BJ (cell line): ENCODE measurements around the gene ENTREP3. TPM values are rescaled to one million over a fixed set of nuclear protein-coding genes. Genes with fewer than 3 reads are reported as not detected.
"Not testable (repeated sequence)": the region's sequence is repeated elsewhere in the genome, so short reads cannot be mapped to it uniquely, and the experiment has no call there.

ENCODE experiments used
- CTCF ChIA-PET: fragments of 350-600 bp; formaldehyde crosslinking; extraction: SDS; loops from one replicate; lab custom pipeline; 2021; ENCODE audit warnings: antibody characterized with exemption, inconsistent platforms; lab: Yijun Ruan, JAX
- POLR2A ChIA-PET: fragments of 300-600 bp; sonication (Branson Sonifier 250); formaldehyde crosslinking; extraction: SDS; loops from one replicate; lab custom pipeline; 2021; ENCODE audit warnings: antibody characterized with exemption; lab: Charles Lee
- DNase-seq: peaks from one replicate; pipeline ENCODE4 v3.0.0-alpha.2; 2011; ENCODE audit warnings: low read depth
- H3K27me3 ChIP-seq: 2 replicates; pipeline ENCODE4 v1.6.0; 2011; ENCODE audit warnings: low read length; ENCODE audit not compliant: control insufficient read depth, insufficient read depth
- H3K36me3 ChIP-seq: 2 replicates; pipeline ENCODE4 v1.5.1; 2011; ENCODE audit warnings: low read length; ENCODE audit not compliant: control insufficient read depth, insufficient read depth
- H3K4me3 ChIP-seq: 2 replicates; pipeline ENCODE4 v1.5.1; 2011; ENCODE audit warnings: low read depth, mild to moderate bottlenecking, control low read depth, low read length
- polyA plus RNA-seq: library from polyadenylated mRNA; depleted of rRNA; stranded (reverse); fragments of >200 nt; gene quantifications from 2 replicates; pipeline ENCODE4 v1.2.3, GENCODE V29; 2011
- TF ChIP-seq, protein P1 (sequence below): IDR thresholded peaks from 2 replicates; pipeline ENCODE4 v1.5.1; 2011; ENCODE audit warnings: low read depth, mild to moderate bottlenecking, control low read depth, inconsistent platforms, low read length, moderate library complexity; ENCODE audit not compliant: insufficient read depth

The ENTREP3 gene
- polyA plus RNA-seq, 1 experiment = 15.7 TPM

DNA sequence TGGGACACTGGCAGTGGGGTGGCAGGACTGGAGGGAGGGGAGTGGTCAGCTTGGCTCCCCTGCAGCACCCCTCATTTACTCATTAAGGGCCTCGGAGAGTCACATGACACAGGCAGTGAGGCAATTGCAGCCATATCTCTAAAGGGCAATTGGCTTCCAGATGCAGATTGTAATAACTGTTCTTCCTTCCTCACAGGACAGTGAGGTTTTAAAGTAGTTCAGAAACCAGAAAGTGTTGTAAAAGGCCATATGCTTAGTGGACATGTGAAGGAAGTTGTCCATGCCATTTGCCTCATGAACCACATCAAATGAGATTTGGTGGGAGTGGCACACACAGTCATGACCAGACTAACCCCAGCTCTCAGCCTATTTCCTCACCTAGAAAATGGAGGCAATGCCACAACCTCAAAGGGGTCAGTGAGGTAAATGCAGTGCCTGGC, 35.7 kb downstream of the ENTREP3 start:
- TF ChIP-seq, protein P1, sequence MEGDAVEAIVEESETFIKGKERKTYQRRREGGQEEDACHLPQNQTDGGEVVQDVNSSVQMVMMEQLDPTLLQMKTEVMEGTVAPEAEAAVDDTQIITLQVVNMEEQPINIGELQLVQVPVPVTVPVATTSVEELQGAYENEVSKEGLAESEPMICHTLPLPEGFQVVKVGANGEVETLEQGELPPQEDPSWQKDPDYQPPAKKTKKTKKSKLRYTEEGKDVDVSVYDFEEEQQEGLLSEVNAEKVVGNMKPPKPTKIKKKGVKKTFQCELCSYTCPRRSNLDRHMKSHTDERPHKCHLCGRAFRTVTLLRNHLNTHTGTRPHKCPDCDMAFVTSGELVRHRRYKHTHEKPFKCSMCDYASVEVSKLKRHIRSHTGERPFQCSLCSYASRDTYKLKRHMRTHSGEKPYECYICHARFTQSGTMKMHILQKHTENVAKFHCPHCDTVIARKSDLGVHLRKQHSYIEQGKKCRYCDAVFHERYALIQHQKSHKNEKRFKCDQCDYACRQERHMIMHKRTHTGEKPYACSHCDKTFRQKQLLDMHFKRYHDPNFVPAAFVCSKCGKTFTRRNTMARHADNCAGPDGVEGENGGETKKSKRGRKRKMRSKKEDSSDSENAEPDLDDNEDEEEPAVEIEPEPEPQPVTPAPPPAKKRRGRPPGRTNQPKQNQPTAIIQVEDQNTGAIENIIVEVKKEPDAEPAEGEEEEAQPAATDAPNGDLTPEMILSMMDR = no peak
- CTCF ChIA-PET = interaction anchor here (1.2 to 1.5 kb wide), 2 partner anchors 10 to 46 kb away, joined by 4 to 5 read pairs; partner anchors contain the start of genes KRTCAP2 and TRIM46
- H3K4me3 ChIP-seq = no peak overlapping the region
- DNase-seq = no peak
- POLR2A ChIA-PET = no interaction called here
- peaks cover 2% of the 10 kb centered on the region for H3K36me3 ChIP-seq
- no peaks in the 10 kb centered on the region for H3K27me3 ChIP-seq

DNA sequence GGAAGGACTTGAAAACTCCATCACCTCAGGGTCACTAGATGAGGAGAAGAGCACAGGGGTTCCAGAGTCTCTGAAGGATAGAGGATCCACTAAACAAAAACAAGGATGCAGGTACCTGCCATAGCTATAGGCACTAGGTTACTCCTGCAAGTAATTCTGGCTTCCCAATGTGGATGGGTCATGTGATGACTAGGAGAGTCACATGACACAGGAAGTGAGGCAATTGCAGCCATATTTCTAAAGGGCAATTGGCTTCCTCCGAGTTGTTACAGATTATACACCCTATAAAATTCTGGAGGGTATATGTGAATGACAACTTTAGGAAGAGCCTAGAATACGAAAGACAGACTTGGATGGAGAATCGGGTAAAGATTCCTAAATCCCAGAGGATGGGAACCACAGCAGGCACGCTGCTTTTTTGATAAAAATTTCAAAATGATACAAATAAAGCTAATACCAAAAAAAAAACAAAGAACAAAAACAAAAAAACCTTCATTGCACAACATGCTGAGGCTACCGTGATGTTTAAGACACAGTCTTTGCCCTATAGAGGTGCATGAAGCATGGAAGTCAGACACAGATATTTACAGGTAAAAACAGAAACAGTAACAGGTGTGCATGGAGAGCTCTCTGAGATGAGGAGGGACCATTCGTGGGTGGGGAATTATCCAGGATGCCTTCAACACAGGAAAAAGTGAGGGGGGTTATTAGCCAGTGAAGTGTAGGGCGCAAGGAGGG, 36.3 kb downstream of the ENTREP3 start:
- TF ChIP-seq, protein P1 = no peak
- Histone ChIP-seq H3K4me3 (no peak overlapping the region), H3K27me3 (no peaks in the 10 kb centered on the region), H3K36me3 (peaks cover 2% of the 10 kb centered on the region)
- CTCF ChIA-PET = interaction anchor here (0.7 to 1.5 kb wide), 4 partner anchors 8 to 46 kb away, joined by 3 to 6 read pairs (median 4); partner anchors contain the start of genes KRTCAP2 and TRIM46
- POLR2A ChIA-PET = no interaction called here
- no peak for DNase-seq

DNA sequence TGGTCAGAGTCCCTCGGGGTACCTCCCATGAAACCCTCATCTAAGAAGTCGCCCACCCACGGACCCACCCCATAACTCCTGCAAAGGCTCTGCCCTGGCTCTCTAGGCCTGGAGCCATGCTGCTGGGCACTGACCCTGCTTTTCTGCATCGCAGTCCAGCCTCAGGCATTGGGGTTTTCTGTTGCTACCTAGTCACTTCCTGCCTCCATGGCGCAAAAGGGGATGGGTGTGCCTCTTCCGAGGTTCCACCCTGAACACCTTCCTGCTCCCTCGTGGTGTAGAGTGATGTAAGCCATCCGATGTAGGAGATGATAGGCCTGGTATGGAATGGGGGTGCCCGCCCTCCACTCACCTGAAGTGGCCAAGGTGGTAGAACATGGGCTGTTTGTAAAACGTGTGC, 40.6 kb downstream of the ENTREP3 start:
- H3K36me3 ChIP-seq, H3K4me3 ChIP-seq, H3K27me3 ChIP-seq, DNase-seq, POLR2A ChIA-PET: not testable (repeated sequence)
- CTCF ChIA-PET = interaction anchor here (1.2 to 1.9 kb wide), 2 partner anchors 8 to 36 kb away, joined by 6 read pairs; partner anchors contain the start of gene THBS3

DNA sequence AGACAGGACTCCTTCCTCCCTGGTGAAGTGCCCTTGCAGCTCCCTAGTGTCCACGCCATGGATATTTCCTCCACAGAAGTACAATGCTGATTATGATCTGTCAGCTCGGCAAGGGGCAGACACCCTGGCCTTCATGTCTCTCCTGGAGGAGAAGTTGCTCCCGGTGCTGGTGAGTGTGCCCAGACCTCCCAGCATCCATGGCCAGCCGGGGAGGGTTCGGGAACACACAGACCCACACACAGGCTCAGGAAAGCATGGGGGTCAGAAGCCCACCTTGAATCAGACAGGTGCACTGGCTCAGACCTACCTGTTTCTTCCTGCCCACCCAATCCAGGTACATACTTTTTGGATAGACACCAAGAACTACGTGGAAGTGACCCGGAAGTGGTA, 43.2 kb downstream of the ENTREP3 start:
- DNase-seq, POLR2A ChIA-PET, CTCF ChIA-PET: not testable (repeated sequence)

DNA sequence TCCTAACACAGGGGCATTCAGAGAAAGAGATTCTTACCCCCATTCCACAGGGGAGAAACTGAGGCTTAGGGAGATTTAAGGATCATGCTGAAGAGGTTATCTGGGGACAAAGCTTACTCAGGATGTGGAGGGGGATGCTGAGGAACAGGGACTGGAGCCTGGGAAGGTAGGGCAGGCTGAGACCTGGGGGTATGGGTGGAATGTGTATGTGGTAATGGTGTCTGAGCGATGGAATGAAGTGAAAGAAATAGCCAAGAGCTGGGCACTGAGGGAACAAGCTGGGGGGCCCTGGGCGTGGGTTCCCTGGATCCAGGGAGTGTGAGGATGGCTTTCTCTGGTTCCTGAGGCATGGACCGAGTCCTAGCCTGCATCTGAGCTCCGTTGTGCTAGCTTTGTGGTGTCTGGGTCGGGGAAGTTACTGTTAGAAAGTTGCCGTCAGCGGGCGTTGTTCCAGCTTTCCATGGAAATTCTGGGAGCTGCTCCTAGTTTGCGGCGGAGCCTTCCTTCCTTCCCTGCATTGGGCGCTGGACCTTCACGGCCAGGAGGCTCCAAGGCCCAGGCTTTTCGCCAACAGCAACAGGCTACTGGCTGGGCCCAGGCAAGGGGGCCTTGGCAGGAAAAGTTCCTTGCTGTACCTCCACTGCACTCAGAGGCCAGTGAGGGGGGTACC, 43.8 kb downstream of the ENTREP3 start:
- H3K27me3 ChIP-seq, CTCF ChIA-PET, POLR2A ChIA-PET, H3K36me3 ChIP-seq, DNase-seq, H3K4me3 ChIP-seq: not testable (repeated sequence)

More for the DNA sequence above, 43.2 kb downstream of the ENTREP3 start:
- not testable (repeated sequence) for H3K36me3 ChIP-seq, H3K27me3 ChIP-seq, H3K4me3 ChIP-seq

DNA sequence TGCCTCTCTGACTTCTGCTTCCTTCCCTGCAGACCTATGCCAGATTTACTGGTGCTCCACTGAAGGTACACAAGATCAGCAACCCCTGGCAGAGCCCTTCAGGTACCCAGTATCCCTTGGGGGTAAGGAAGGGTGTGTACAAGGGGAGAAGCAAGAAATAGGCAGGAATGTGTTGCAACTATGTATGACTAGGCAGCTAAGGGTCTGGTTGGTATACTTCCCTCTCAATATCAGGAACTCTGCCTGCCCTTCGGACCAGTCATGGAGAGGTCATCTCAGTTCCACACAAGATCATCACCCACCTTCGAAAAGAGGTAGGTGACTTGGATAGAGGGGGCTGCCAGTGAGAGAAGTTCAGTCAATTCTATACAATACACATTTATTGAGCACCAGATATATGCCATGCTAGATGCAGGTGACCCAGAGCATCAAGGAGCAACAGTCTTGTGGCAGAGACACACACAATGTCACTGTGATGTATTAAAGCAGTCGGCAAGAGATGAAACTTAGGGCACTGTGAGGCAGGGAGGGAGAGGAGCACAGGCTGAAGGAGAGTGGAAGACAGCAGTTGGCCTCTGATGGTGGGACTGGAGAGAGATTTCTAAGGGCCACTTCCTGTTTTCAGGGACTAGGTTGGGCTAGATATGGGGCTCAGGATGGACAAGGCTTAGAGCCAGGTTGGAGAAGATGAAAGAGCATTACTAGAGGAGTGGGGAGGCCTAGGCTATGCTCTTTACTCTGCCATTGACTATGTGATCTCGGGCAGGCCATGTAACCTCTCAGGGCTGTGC, 44.8 kb downstream of the ENTREP3 start:
- CTCF ChIA-PET = no interaction called here
- POLR2A ChIA-PET = no interaction called here
- Histone ChIP-seq H3K4me3 (no peak overlapping the region), H3K27me3 (no peaks in the 10 kb centered on the region), H3K36me3 (peaks cover 3% of the 10 kb centered on the region)
- DNase-seq = no peak
- TF ChIP-seq, protein P1 = no peak
